COLO668 (cell line): Measurements from ENCODE around the gene SHB.
"Not testable (repeated sequence)": the region's sequence is repeated elsewhere in the genome, so short reads cannot be mapped to it uniquely, and the experiment has no call there.

Experiments used
- DNase-seq: peaks from one replicate; lab custom pipeline; 2025; ENCODE audit not compliant: unreplicated experiment; lab: John Stamatoyannopoulos, UW

The SHB gene

DNA sequence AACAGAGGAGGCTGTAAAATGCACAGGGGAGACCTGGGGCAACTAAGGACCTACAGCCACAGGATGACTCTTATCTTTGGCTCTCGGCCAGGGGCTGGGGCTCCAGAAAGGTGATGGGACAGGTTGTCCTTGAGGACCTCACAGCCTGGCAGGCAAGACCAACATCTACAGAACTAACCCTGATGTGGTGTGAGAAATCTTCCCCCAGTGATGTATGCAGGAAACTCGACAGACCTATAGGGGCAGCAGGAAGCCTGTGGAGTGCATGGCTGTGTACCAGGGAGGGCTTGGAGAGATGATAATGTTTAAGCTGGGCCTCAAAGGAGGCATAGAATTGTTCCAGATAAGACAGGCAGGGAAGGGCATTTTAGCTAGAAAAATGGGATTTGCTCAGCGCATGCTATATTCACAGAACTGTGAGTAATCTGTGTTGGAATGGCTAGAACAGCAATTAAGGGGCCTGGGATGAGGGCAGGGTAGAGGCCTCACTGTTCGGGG lies 96.6 kb downstream of the SHB start:
- DNase-seq = no peak

DNA sequence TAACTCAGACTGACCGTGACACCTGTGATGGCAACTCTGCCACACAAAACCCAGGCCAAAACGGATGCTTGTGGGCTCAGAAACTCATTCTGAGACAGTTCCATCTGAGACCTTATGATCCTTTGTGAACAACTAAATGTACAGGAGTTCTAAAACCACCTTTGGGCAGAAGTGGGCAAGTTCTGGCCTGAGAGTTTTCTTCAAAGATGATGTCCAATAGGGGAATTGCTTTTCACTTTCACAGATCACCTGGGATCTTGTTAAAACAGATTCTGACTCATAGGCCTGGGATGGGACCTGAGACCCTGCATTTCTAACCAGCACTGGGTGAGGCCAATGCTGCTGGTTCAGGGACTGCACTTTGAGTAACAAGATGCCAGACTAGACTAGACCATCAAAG lies 97.3 kb downstream of the SHB start:
- DNase-seq = no peak

DNA sequence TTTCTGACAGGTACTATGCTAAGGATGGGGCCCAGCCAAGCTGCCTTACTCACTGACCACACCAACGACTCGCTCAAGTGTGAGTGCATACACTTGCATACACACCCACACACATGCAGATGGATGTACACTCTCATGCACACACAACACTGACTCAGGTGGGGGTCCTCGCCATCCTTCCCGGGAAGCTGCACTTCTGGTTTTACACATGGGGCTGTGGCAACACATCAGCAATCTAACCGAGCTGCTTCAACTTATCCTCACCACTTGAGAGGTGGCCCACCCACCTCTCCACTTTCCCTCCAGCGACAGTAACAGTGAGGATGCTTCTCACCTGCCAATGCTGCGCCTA lies 97.9 kb downstream of the SHB start:
- no peak for DNase-seq

DNA sequence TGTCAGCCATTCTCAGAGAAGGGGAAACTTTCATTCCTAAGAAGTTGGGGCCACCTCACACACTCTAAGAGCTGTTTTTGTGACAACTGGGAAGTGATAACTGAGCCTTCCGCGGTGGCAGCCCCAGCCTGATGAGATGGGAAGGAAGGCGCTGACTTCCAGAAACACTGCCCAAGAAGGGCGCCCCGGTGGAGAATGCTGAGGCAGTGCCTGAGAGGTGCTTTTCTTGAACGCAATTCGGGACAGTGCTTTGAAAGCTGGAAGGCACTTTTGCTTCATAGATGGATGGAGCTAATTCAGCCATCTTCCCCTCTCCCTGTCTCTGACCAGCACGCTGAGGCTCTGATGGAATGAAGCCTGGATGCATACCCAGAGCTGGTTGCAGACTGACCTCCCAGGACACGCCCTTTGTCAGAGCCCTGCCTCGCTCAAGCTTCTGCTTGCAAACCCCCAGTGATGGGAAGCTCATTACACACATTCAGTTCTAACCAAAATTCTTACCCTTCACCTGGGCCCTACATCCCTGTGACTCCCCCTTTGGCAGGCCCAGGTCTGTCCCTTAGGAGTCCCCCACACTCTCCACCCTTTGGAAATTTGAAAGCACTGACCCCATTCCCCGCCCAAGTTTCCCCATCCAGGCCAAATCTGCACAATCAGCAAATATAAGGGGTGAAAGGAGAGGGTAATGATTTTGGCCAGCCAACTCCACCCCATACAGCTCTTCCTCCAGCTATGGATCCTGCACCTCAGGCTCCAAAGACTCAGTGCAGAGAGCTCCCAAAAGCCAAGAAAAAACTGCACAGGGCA lies 98.5 kb downstream of the SHB start:
- no peak for DNase-seq

DNA sequence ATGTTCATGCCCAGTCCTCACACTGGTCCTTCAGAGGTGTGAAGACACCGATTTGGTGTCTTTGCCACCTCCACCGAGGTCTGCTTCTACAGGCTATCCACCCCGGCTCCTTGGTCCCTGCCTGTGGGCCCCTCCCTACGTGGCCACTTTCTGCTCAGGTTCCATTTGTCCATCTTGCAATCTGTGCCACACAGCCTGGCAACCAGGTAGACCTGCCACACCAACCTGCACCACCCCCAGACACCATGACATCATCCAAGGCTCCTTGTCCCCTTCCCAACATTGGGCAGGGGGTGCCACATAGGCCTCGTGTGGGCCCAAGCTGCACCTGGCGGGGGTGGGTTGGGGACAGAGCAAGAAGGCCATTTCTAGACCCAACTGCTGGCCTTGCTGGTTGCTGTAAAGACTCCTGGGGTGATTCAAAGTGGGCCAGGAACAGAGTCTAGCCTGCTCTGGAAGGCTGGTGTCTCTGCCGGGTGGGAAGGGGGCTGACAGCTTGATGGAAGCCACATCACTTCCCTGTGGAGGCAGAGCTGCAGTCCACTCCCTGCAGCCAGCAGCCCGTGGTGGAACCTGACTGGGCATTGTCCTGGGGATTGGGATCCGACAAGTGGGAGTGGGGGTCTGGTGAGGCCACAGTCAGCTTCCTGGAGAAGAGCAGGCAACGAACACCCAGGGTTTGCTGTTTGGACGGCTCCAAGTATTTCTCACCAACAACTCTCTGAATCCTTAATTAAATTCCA lies 99.3 kb downstream of the SHB start:
- no peak for DNase-seq

DNA sequence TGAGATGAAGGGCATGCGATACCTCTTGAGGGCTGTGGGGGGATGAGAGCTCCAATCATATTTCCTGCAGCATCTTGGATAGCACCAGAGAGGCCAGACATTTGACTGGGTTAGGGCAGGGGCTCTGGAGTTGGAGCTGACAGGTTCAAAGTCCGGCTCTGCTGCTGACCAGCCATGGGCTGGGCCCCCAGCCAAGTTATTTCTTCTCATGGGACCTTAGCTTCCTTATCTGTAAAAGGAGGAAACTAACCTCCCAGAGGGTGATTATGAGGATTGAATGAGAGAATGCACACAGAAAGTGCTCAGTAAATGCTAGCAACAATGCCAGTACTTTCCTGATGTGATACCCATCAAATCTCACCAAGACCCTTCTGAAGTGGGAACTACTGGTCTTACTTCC lies 99.9 kb downstream of the SHB start:
- no peak for DNase-seq

DNA sequence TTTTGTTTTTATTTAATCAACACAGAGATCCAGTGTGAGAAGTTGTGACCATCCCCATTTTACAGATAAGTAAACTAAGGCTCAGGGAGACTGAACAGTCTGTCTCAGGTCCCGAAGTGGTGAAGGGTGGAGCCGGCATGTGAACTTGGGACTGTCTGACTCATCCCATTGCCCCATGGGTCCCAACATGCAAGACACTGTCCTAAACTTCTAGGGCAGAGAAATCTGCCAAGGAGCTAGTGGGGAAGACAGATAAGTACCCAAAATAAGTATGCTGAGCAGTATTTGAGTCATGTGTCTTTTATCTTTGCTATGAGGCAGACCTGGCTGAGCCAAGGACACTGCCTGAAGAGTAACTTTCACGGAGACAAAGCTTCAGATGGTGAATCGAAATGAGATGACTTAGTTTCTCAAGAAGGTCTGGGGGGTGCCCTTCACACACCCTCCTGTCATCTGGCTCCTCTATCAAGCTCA lies 100.8 kb downstream of the SHB start:
- DNase-seq = no peak

DNA sequence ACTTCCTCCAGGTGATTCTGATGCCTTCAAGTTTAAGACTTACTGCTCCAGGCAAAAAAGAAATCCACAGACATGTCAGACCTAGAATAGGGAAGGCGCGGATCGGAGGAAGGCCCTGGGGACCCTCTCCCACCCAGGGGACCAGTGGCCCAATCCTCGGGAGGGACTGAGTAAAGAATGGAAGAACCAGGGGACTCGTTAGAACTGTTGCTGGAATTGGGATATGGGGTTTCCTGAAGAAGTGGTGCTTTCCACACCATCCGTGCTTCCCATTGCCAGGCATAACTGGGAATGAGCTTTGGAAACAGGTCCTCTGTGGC lies 101.3 kb downstream of the SHB start:
- no peak for DNase-seq

DNA sequence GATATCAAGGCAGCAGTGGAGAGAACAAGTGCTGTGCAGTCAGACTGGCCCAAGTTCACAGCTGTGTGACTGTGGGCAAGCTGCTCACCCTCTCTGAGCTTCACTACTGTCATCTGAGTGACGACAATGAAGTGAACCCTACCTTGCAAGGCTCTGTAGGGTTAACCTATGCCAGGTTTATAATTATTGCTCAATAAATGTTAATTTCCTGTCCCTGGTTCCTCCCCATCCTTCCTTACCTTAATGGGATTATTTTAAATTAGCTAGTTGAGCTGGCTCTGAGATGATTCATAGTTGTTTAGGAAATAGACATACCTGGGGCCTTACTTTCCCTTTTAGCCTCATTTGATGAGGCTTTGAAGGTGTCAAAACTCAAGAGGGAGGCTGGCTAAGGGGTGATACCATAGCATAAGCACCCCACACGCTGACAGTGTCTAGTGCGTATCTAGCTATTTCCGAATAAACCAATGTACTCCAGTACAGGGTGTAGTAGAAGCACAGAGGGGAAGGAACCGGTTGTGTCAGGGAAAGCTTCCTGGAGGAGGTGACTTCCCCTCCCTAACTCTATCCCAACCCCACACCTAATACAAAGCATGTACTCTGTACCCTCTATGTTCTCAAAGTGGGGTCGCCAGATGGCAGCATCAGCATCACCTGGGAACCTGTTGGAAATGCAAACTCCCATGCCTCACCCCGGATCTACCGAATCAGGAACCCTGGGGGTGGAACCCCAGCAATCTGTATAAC lies 101.8 kb downstream of the SHB start:
- DNase-seq = no peak

DNA sequence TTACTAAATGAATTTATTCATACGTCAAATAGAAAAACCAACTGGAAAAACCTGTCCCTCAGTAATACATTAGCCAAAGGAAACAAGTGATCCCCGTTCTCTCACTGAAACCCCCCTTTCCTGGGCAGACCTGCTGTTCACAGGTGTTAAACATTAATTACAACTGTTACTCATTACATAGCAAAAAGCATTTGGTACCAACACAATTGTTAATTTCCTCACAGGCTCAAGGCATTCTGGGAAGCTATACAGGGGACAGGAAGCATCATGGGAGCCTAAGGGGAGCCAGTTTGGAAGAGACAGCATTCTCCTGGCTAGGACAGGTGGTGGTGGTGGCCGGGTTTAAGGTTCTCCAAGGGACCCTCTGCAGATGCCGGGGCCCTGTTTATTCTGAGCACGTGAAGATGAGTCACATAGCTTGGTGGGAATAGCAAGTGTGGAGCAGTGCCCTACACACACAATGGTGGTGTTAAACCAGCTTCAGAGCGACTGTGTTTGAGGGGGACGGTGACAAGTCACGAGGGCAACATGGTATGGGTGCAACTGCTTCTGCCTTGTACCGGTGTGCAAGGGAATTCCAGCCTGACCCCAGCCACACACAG lies 102.5 kb downstream of the SHB start:
- DNase-seq = peak; percentile 64

DNA sequence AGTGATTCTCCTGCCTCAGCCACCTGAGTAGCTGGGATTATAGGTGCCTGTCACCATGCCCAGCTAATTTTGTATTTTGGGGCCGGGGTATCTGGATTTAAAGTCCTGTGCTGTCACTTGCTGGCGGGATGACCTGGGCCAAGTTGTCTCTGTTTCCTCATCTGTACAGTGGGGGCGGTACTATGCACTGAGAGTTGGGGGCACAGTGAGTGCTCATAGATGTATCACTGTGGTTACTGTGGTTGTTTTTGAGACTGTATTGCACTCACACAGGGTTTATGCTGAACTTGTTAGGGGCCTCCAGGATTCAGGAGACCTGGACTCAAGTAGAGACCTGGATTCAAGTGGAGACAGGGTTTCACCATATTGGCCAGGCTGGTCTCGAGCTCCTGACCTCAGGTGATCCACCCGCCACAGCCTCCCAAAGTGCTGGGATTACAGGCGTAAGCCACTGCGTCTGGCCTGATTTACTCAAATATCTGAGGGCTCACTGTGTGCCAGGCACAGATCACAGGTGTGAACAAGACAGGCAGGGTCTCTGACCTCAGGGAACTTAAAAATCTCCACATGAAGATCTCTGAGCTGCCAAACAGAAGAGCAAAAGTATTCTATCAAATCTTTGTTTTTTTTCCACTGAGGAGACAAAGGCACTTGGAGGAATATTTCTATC lies 103.2 kb downstream of the SHB start:
- not testable (repeated sequence) for DNase-seq

DNA sequence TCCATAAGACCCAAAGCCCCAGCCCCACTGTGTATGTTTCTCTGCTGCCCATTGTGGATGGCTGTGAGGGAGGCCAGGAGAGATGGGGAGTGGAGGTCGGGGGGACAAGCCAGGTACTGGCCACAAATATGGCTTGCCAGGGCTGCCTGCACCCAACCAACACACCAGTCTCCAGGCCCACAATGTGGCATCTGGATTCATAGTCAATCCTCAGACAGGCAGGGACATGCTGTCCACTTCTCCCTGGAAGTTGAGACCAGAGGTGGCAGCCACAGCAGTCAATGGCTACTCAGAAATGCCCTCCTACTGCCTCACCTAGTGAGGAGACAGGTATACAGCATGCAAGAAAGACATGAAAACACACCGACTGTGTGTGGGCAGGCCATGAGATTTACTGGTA lies 103.9 kb downstream of the SHB start:
- DNase-seq = no peak

DNA sequence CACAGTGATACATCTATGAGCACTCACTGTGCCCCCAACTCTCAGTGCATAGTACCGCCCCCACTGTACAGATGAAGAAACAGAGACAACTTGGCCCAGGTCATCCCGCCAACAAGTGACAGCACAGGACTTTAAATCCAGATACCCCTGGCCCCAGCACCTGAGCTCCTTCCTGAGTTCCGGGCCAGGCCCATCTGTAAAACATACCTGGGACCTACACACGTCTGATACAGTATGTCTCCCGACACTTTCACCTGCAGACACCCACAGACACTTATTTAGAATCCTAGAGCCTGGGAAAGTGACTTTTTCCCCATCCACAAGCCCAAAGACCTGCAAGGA lies 104.3 kb downstream of the SHB start:
- DNase-seq = no peak

DNA sequence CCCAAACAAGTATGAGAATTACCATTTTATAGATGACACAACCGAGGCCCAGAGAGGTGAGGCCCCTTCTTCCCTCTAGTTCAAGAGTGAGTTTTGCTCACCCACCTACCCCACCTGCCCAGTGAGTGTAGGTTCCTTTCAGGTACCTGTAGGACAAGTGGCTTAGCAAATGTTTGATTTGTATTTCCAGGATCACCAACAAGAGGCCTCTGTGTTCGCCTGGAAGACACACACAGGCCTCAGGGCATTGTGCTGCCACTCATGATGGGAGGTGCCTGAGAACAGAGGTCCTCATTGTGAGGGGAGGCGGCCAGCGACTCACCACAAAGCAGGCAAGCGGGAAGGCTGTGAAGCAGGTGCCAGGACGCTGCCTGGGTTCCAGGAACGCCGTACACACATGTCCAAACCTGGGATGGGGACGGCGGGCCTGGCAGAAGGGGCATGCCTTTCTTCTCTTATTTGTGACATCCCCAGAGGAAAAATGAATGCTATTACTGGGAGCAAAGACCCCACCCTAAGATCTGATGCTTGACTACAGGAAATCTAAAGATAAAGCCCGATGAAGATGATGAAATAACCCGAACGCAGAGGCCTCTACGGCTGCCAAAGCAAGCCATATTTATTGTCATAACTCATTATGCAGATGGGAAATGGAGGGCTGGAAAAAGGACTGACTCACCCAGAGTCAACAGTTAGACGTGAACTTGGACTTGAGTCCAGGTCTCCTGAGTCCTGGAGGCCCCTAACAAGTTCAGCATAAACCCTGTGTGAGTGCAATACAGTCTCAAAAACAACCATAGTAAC lies 104.9 kb downstream of the SHB start:
- peak; percentile 93 for DNase-seq

DNA sequence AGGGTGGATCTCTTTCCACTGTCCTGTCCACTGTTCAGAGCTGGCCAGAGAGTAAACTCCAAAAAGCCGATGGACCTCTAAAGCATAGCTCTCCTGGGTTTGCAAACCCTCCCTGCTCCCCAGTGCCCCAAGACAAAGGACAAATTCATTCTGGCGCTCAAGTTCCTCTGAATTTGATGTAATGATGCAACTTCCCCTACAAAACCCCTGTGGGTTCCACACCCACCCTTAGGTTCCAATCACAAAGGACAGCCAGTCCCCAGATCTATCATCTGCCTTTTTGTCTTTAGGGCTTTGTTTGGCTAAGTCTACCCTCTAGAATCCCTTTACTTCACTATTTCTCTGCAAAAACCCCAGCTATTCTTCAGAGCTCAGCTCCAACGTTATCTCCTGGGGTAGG lies 107.7 kb downstream of the SHB start:
- no peak for DNase-seq

DNA sequence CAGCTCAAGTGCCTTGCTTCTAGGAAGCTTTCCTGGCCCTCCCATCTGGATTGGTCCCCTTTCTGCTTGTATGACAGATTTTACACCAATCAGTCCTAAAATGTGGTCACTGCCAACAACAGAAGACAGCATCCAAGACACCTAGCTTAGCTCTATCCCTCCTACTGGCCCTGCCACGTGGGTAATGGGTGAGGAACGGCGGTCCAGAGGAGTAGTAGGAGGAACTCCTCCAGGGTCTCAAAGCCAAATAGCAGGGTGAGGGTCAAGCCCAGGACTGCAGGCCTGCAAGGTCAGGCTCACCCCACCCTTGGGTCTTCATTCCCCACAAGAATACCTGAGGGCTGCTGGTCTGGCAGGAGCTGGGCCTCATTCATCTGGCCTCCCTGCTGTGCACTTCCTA lies 108.4 kb downstream of the SHB start:
- DNase-seq = no peak

DNA sequence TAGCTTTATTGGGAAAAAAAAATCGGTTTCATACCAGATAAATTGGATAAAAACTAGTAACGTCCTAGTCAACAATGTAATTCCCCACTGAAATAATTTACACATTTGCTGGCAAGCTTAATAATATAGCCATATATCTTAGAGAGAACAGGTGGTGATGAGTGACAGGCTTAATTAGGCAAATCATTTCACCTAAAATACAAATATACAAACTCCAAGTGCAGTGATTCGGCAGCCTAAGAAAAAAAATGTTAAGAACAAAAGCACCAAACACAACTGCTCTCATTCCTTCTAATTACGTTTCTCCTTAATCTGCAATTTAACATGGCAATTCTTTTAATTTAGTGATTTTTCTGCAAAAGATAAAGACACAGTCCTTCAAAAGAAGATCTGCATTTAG lies 109.1 kb downstream of the SHB start:
- DNase-seq = no peak

DNA sequence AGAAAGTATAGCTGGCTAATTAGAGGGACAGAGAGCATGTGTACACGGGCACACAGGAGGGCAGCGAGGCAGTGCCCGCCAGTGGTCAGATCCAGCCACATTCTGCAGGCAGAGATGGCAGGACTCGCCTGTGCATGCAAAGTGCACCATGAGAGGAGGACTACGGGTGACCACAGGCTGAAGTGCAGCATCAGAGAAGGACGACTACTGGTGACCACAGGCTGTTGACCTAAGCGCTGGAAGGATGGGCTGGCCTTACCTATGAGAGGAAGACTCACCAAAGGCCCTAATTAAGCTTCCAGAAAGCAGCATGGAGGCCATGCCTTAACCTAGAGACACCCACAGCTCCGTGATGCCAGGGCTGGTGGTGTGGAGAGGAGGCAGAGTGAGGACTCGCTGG lies 110.9 kb downstream of the SHB start:
- no peak for DNase-seq

DNA sequence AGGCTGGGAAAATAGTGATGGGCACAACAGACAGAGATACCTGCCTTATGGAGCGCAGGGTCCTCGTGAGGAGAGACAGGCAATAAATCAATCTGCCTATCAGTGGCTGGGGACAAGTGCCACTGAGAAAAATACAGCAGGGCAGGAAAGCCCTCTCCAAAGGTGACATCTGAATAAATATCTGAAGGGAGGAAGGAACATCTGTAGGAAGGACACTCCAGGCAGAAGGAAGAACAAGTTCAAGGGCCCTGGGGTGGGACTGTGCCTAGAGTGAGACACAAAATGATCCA lies 111.4 kb downstream of the SHB start:
- DNase-seq = no peak

DNA sequence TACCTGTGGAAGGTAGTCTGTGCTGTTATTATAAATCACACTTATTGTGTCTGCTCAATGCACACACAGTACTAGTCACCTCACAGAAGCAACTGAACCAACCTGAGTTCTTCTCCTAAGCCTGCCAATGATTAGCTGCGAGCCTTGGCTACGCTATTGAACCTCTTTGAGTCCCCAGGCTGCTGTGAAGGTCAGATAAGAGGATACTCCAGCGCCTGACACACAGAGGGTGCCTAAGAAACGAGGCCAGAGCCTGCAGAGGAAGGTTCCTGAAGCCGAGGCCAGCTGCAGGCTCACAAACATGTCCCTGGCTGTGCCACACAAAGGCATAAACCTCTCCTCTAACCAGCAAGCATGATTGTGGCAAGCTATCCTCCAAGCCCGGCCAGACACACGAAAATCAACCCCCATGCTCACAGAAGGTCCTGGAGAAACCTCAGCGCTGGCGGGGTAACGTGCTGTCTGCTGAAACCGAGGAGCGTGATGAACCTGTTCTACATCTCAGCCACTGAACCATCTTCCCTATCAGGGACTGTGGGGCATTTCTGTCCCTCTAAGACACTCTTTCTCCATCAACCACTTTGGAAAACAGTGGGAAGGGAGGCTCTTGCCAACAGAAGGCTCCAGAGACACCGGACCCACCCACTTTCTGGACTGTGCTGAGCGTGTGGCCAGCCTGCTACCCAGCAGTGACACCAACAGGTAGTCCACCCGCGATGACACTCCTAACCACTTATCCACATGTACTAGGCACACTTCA lies 111.9 kb downstream of the SHB start:
- DNase-seq = no peak
